ENCODE data around the gene PRDM15. TPM values are rescaled to one million over a fixed set of nuclear protein-coding genes. Genes with fewer than 3 reads are reported as not detected.

The PRDM15 gene
- total RNA-seq, 4 donors from 2014 or later = 4.7 to 9.2 (median 5.4) TPM

- Histone ChIP-seq H3K4me1 (peaks cover 0 to 33% (median 13%) of the 10 kb centered on the region in 3 donors), H3K27ac (no peak overlapping the region), H3K36me3 (peaks cover 0 to 15% (median 0%) of the 10 kb centered on the region in 3 donors), H3K9me3 (no peaks in the 10 kb centered on the region), H3K4me3 (no peak overlapping the region), H3K27me3 (no peaks in the 10 kb centered on the region)
- WGBS, 2 donors = 93% methylated on average over 5 of the region's 8 CpGs; no CpG with 5 or more reads in 1 of the 2 donors
- intact Hi-C loops (cut with DNase I) = no loop called here
- DNase-seq = no peak
- TF ChIP-seq POLR2A (IDR thresholded peaks at IDR 0.05) = no peak
- TF ChIP-seq CTCF (IDR thresholded peaks at IDR 0.05) = no peak
These were observed 2.7 kb downstream of the PRDM15 start for GRCh38 chr21:41876396-41876795.

- intact Hi-C loops (cut with DNase I) = no loop called here
- Histone ChIP-seq H3K36me3 (peaks cover 0 to 16% (median 0%) of the 10 kb centered on the region in 3 donors), H3K27ac (no peak overlapping the region), H3K27me3 (no peaks in the 10 kb centered on the region), H3K4me1 (peaks cover 0 to 29% (median 11%) of the 10 kb centered on the region in 3 donors), H3K4me3 (no peak overlapping the region), H3K9me3 (no peaks in the 10 kb centered on the region)
- DNase-seq = no peak
- no peak for TF ChIP-seq POLR2A (IDR thresholded peaks at IDR 0.05)
- TF ChIP-seq CTCF (IDR thresholded peaks at IDR 0.05) = no peak
- WGBS, 2 donors = 93 to 94% methylated on average over 8 of the region's 8 CpGs
These were observed 4.1 kb downstream of the PRDM15 start for GRCh38 chr21:41875086-41875485.

GRCh38 chr21:41874611-41875010, 4.5 kb downstream of the PRDM15 start:
- WGBS, 2 donors = 81 to 89% methylated on average over 7 to 11 of the region's 11 CpGs
- TF ChIP-seq CTCF (IDR thresholded peaks at IDR 0.05) (no peak), POLR2A (IDR thresholded peaks at IDR 0.05) (no peak)

GRCh38 chr21:41873426-41873825, 5.7 kb downstream of the PRDM15 start:
- WGBS, 2 donors = 84 to 93% methylated on average over 6 of the region's 6 CpGs
- TF ChIP-seq POLR2A (IDR thresholded peaks at IDR 0.05) (no peak), CTCF (IDR thresholded peaks at IDR 0.05) (no peak)
- no peaks in the 10 kb centered on the region for H3K27me3 ChIP-seq
- intact Hi-C loops (cut with DNase I) = no loop called here
- peaks cover 0 to 16% (median 0%) of the 10 kb centered on the region in 3 donors for H3K36me3 ChIP-seq
- peaks cover 0 to 22% (median 8%) of the 10 kb centered on the region in 3 donors for H3K4me1 ChIP-seq
- no peak for DNase-seq
- no peak overlapping the region for H3K4me3 ChIP-seq
- H3K27ac ChIP-seq = no peak overlapping the region
- no peaks in the 10 kb centered on the region for H3K9me3 ChIP-seq

More at GRCh38 chr21:41874611-41875010, 4.5 kb downstream of the PRDM15 start:
- Histone ChIP-seq H3K27ac (no peak overlapping the region), H3K9me3 (no peaks in the 10 kb centered on the region), H3K36me3 (peaks cover 0 to 16% (median 0%) of the 10 kb centered on the region in 3 donors), H3K27me3 (no peaks in the 10 kb centered on the region), H3K4me1 (peaks cover 0 to 24% (median 8%) of the 10 kb centered on the region in 3 donors), H3K4me3 (no peak overlapping the region)
- no peak for DNase-seq
- intact Hi-C loops (cut with DNase I) = no loop called here

GRCh38 chr21:41873005-41873404, 6.1 kb downstream of the PRDM15 start:
- intact Hi-C loops (cut with DNase I) = no loop called here
- no peaks in the 10 kb centered on the region for H3K27me3 ChIP-seq
- H3K4me1 ChIP-seq = peaks cover 0 to 18% (median 8%) of the 10 kb centered on the region in 3 donors
- WGBS, 2 donors = 74 to 81% methylated on average over 12 to 13 of the region's 13 CpGs
- H3K9me3 ChIP-seq = no peaks in the 10 kb centered on the region
- H3K27ac ChIP-seq = no peak overlapping the region
- no peak for TF ChIP-seq CTCF (IDR thresholded peaks at IDR 0.05)
- TF ChIP-seq POLR2A (IDR thresholded peaks at IDR 0.05) = no peak
- no peak overlapping the region for H3K4me3 ChIP-seq
- H3K36me3 ChIP-seq = peaks cover 0 to 16% (median 0%) of the 10 kb centered on the region in 3 donors
- no peak for DNase-seq

All from esophagus squamous epithelium (tissue), 5 donors.